Measurements from ENCODE around the gene GZMM.

The GZMM gene

DNA sequence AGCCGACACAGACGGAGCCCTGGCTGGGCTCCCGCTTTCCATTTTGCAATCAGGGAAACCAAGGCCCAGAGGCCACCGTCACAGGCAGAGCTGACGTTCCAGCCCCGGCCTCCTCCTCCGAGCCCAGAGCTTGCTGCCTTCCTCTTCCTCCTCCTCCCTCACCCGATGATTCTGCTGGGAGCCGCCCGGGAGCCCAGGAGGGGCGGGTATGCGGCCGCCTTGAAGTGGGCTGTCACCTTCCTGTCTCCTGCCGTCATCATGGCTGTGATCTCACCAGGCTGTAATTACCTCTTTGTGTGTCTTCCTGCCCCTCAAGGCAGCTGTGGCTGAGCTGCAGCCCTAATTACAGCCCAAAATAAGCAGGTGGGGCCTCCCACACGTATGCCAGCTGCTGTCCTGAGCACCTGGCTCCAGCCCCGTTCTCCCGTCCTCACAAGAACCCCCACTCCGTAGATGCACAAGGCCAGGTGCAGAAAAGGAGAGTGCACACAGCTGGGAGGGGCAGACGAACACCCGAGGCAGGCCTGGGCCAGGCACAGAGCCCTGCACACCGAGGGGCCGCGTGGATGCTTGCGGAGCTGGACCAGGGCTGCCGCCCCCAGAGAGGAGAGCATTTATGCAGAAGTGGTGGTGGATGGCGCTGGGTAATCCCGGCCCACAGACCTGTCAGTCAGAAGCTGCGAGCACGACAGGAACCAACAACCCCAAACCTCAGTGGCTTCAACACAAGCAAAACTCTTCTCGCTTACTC, 32.6 kb upstream of the GZMM start:
- TF ChIP-seq FOXP2 (optimal IDR thresholded peaks at IDR 0.05; ENCODE audit: borderline replicate concordance, extremely low read depth, extremely low read length, insufficient read depth) = no peak
- no peak; the same call in 1 of the 2 replicates for TF ChIP-seq TAF1 (IDR thresholded peaks at IDR 0.05; ENCODE audit: borderline replicate concordance, insufficient read depth, low read length)
- TF ChIP-seq REST (IDR thresholded peaks at IDR 0.05; ENCODE audit: insufficient read depth in 1 of 2, low read depth in 2 of 2, low read length in 2 of 2) = 0 out of 4 replicates have a peak, but pooled peaks have one; percentile 5 to 35
- TF ChIP-seq SIN3A (IDR thresholded peaks at IDR 0.05; ENCODE audit: borderline replicate concordance, insufficient read depth, low read length) = peak; percentile 70; the same call in 1 of the 2 replicates
- TF ChIP-seq POLR2AphosphoS5 (IDR thresholded peaks at IDR 0.05; ENCODE audit: low read depth, low read length) = peak; percentile 38; the same call in 1 of the 2 replicates

- TF ChIP-seq POLR2AphosphoS5 (IDR thresholded peaks at IDR 0.05; ENCODE audit: low read depth, low read length) (no peak), TAF1 (IDR thresholded peaks at IDR 0.05; ENCODE audit: borderline replicate concordance, insufficient read depth, low read length) (no peak), REST (IDR thresholded peaks at IDR 0.05; ENCODE audit: insufficient read depth in 1 of 2, low read depth in 2 of 2, low read length in 2 of 2) (no peak), SIN3A (IDR thresholded peaks at IDR 0.05; ENCODE audit: borderline replicate concordance, insufficient read depth, low read length) (no peak), FOXP2 (optimal IDR thresholded peaks at IDR 0.05; ENCODE audit: borderline replicate concordance, extremely low read depth, extremely low read length, insufficient read depth) (no peak)
Measured at GRCh38 chr19:512547-513365, 31.1 kb upstream of the GZMM start.

DNA sequence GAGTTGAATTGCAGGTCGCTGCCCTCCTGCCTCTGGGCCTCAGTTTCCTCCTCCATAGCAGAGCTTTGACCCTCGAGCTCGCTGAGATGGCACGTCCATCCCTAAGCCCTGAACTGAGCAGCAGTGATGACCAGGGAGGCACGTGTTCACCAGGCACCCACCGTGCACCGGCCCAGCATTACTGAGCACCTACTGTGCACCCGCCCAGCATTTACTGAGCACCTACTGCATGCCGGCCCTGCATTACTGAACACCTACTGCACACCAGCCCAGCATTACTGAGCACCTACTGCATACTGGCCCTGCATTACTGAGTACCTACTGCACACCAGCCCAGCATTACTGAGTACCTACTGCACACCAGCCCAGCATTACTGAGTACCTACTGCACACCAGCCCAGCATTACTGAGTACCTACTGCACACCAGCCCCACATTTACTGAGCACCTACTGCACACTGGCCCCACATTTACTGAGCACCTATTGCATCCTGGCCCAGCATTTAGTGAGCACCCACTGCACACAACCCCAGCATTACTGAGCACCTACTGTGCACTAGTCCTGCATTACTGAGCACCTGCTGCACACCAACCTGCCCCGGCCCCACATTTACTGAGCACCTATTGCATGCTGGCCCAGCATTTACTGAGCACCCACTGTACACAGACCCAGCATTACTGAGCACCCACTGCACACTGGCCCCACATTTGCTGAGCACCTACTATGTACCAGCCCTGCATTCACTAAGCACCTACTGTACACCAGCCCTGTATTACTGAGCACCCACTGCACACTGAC, 30.3 kb upstream of the GZMM start:
- no peak for TF ChIP-seq FOXP2 (optimal IDR thresholded peaks at IDR 0.05; ENCODE audit: borderline replicate concordance, extremely low read depth, extremely low read length, insufficient read depth)
- TF ChIP-seq TAF1 (IDR thresholded peaks at IDR 0.05; ENCODE audit: borderline replicate concordance, insufficient read depth, low read length) = no peak
- no peak for TF ChIP-seq SIN3A (IDR thresholded peaks at IDR 0.05; ENCODE audit: borderline replicate concordance, insufficient read depth, low read length)
- no peak for TF ChIP-seq POLR2AphosphoS5 (IDR thresholded peaks at IDR 0.05; ENCODE audit: low read depth, low read length)
- TF ChIP-seq REST (IDR thresholded peaks at IDR 0.05; ENCODE audit: insufficient read depth in 1 of 2, low read depth in 2 of 2, low read length in 2 of 2) = no peak

GRCh38 chr19:514166-514663, 29.6 kb upstream of the GZMM start:
- TF ChIP-seq TAF1 (IDR thresholded peaks at IDR 0.05; ENCODE audit: borderline replicate concordance, insufficient read depth, low read length) (no peak), SIN3A (IDR thresholded peaks at IDR 0.05; ENCODE audit: borderline replicate concordance, insufficient read depth, low read length) (no peak), FOXP2 (optimal IDR thresholded peaks at IDR 0.05; ENCODE audit: borderline replicate concordance, extremely low read depth, extremely low read length, insufficient read depth) (no peak), POLR2AphosphoS5 (IDR thresholded peaks at IDR 0.05; ENCODE audit: low read depth, low read length) (no peak), REST (IDR thresholded peaks at IDR 0.05; ENCODE audit: insufficient read depth in 1 of 2, low read depth in 2 of 2, low read length in 2 of 2) (no peak)

All from PFSK-1 (cell line).